Adrenal gland (tissue), 12 donors: ENCODE data around the gene TMEM63B. TPM values are rescaled to one million over a fixed set of nuclear protein-coding genes. Genes with fewer than 3 reads are reported as not detected.

Experiments
- DNase-seq, 7 donors: peaks; one replicate each; pipeline ENCODE4 v3.0.0-alpha.2; 2019 to 2020
- H3K27ac ChIP-seq, 5 donors: fragments of 200-600 bp; sonication (generic) in 4 of 5; 1 replicate in 3 of 5; 2 replicates in 2 of 5; pipeline versions ENCODE4 v1.5.1 to v1.8.0; 2016 to 2020; ENCODE audit warnings: mild to moderate bottlenecking in 1 of 5
- H3K27me3 ChIP-seq: fragments of 200-600 bp; 2 replicates; pipeline ENCODE4 v1.8.0; 2021
- H3K36me3 ChIP-seq, 2 donors: fragments of 200-600 bp; replicated peaks in 1 of 2; 1 replicate in 1 of 2; 2 replicates in 1 of 2; pipeline versions ENCODE4 v1.5.1 to v1.8.0; 2018 to 2022
- H3K4me1 ChIP-seq, 2 donors: fragments of 200-600 bp; replicated peaks in 1 of 2; 1 replicate in 1 of 2; 2 replicates in 1 of 2; pipeline versions ENCODE4 v1.5.1 to v1.8.0; 2018 to 2021
- H3K4me3 ChIP-seq, 4 donors: fragments of 200-600 bp; sonication (generic) in 3 of 4; one replicate each; pipeline ENCODE4 v1.5.1; 2016 to 2018
- H3K9me3 ChIP-seq, 3 donors: fragments of 200-600 bp; sonication (generic) in 1 of 3; replicated peaks in 1 of 3; 1 replicate in 2 of 3; 2 replicates in 1 of 3; pipeline versions ENCODE4 v1.5.1 to v1.8.0; 2016 to 2021
- POLR2A ChIP-seq, 2 donors: fragments of 450-650 bp; IDR thresholded peaks; one replicate each; pipeline ENCODE4 v1.6.1; 2017; ENCODE audit warnings: antibody characterized with exemption in 2 of 2, mild to moderate bottlenecking in 2 of 2, moderate library complexity in 1 of 2
- WGBS, 4 donors: extraction: QIAGEN DNeasy Blood & Tissue Kit in 2 of 4; methylation state at CpG; one replicate each; pipeline versions ENCODE4 v1.1.5 to v1.1.7; 2013 to 2017; 5-methylcytosine and 5-hydroxymethylcytosine counted together
- intact Hi-C, 2 donors: fragments of 100-400 bp; cut with DNase I; formaldehyde crosslinking; loops; one replicate each; pipeline versions ENCODE4 v1.14.1 to v1.15.0; 2022 to 2023
- polyA plus RNA-seq, 3 donors: library from polyadenylated mRNA; stranded (reverse); fragments of 200-250 nt in 2 of 3; fragments of 350-450 nt in 1 of 3; fragmentation: Illumina TruSeq in 1 of 3; extraction: RNeasy Lipid Tissue Mini Kit (QIAGEN cat#74804) in 1 of 3; gene quantifications; one replicate each; pipeline ENCODE4 v1.2.3, GENCODE V29; 2013 to 2014
- total RNA-seq, 9 donors: library from RNA; depleted of rRNA in 4 of 9; stranded (reverse); fragments of >200 nt in 4 of 9; fragments of 120-200 nt in 1 of 9; fragmentation: NEBNext Ultra II Directional in 1 of 9; extraction: Animal tissue kit (Norgen Biotek cat#: 25700) in 1 of 9; gene quantifications; one replicate each; pipeline versions ENCODE4 v1.1.0 to v1.2.4, GENCODE V29; 2013 to 2023
- TF ChIP-seq, protein P1 (sequence below), 6 experiments: fragments of 450-650 bp in 4 of 6; fragments of 200-600 bp in 2 of 6; sonication (generic) in 1 of 6; IDR thresholded peaks; 1 replicate in 5 of 6; 2 replicates in 1 of 6; pipeline versions ENCODE4 v1.5.1 to v1.8.0; 2016 to 2021; ENCODE audit warnings: antibody characterized with exemption in 6 of 6, mild to moderate bottlenecking in 2 of 6, moderate library complexity in 1 of 6
- donor health status: healthy with polysubstance abuse.
- donor health status: Bipolar disorder and iron deficiency.
- donor health status: DM: yes; HTN: yes; CAD: no.
- donor health status: DM: no; HTN: no; CAD: no.
- donor health status: DM: no; HTN: no; CAD: no.
- donor health status: DM: yes; HTN: yes; CAD: no.

TMEM63B gene
- total and polyA plus RNA-seq, 12 donors = 18.1 to 51.7 (median 36.4) TPM

GRCh38 chr6:44198684-44199083 is 71.3 kb downstream of the TMEM63B start:
- H3K36me3 ChIP-seq = no peaks in the 10 kb centered on the region
- H3K4me1 ChIP-seq = peaks cover 3 to 4% of the 10 kb centered on the region in 2 donors
- no peaks in the 10 kb centered on the region for H3K27me3 ChIP-seq
- TF ChIP-seq, protein P1, sequence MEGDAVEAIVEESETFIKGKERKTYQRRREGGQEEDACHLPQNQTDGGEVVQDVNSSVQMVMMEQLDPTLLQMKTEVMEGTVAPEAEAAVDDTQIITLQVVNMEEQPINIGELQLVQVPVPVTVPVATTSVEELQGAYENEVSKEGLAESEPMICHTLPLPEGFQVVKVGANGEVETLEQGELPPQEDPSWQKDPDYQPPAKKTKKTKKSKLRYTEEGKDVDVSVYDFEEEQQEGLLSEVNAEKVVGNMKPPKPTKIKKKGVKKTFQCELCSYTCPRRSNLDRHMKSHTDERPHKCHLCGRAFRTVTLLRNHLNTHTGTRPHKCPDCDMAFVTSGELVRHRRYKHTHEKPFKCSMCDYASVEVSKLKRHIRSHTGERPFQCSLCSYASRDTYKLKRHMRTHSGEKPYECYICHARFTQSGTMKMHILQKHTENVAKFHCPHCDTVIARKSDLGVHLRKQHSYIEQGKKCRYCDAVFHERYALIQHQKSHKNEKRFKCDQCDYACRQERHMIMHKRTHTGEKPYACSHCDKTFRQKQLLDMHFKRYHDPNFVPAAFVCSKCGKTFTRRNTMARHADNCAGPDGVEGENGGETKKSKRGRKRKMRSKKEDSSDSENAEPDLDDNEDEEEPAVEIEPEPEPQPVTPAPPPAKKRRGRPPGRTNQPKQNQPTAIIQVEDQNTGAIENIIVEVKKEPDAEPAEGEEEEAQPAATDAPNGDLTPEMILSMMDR (IDR thresholded peaks at IDR 0.05) = no peak
- no peak for DNase-seq
- intact Hi-C loops = no loop called here
- WGBS, 4 donors = 77 to 85% (median 81%) methylated on average over 3 of the region's 3 CpGs
- no peaks in the 10 kb centered on the region for H3K9me3 ChIP-seq
- no peak overlapping the region for H3K4me3 ChIP-seq
- H3K27ac ChIP-seq = no peak overlapping the region

- Histone ChIP-seq H3K9me3 (no peaks in the 10 kb centered on the region), H3K4me3 (no peak overlapping the region), H3K27ac (no peak overlapping the region), H3K27me3 (no peaks in the 10 kb centered on the region), H3K4me1 (peaks cover 3 to 4% of the 10 kb centered on the region in 2 donors), H3K36me3 (no peaks in the 10 kb centered on the region)
- WGBS, 4 donors = 50 to 67% (median 59%) methylated on average over 4 of the region's 4 CpGs
- TF ChIP-seq, protein P1 (IDR thresholded peaks at IDR 0.05) = no peak
- no peak for TF ChIP-seq POLR2A (IDR thresholded peaks at IDR 0.05)
- DNase-seq = peak in 4 of 7 donors; percentile 49 to 72 (median 60)
- intact Hi-C loops = no loop called here
Measured at GRCh38 chr6:44199883-44200282, 72.5 kb downstream of the TMEM63B start.

GRCh38 chr6:44201200-44201599 is 73.8 kb downstream of the TMEM63B start:
- Histone ChIP-seq H3K36me3 (no peaks in the 10 kb centered on the region), H3K27ac (peak overlapping the region in 1 of 5 donors; percentile 44), H3K9me3 (no peaks in the 10 kb centered on the region), H3K4me1 (peaks cover 3 to 4% of the 10 kb centered on the region in 2 donors), H3K27me3 (no peaks in the 10 kb centered on the region), H3K4me3 (no peak overlapping the region)
- no peak for TF ChIP-seq POLR2A (IDR thresholded peaks at IDR 0.05)
- TF ChIP-seq, protein P1 (IDR thresholded peaks at IDR 0.05) = no peak
- intact Hi-C loops = no loop called here
- WGBS, 4 donors = 90 to 100% (median 94%) methylated on average over 2 to 3 of the region's 3 CpGs
- DNase-seq = no peak

DNA sequence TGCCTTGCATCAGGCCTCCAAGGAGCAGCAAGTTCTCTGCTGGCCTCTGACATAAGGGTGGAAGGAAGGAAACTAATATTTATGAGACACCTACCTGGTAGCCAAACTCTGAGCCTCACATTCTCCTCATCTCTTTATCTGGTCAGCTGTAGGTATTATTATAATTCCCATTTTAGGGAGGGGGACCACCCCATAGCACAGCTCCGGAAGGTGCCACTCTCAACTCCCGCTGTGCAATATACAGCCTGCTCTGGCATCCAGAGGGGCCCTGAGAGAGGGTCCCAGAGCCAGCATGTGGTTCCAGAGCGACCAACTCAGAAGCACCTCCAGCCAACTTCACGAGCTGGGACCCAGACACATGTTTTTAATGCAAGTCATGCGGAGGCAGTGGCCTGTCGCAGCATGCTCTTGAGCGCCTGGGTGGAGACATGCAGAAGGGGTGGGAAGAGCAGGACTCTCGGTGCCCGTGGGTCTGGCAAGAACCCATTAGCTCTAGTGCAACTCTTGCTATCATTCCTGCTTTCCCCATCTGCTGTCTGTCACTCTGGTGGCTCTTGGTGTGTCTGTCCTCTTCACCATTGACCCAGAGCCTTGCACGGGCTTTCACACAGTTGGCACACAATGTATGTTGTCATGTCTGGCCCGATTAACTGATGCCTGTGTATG is 74.4 kb downstream of the TMEM63B start:
- no peaks in the 10 kb centered on the region for H3K9me3 ChIP-seq
- H3K27ac ChIP-seq = peak overlapping the region in 1 of 5 donors; percentile 44
- intact Hi-C loops = no loop called here
- peaks cover 3 to 4% of the 10 kb centered on the region in 2 donors for H3K4me1 ChIP-seq
- no peaks in the 10 kb centered on the region for H3K27me3 ChIP-seq
- TF ChIP-seq POLR2A (IDR thresholded peaks at IDR 0.05) = no peak
- TF ChIP-seq, protein P1 (IDR thresholded peaks at IDR 0.05) = no peak
- H3K4me3 ChIP-seq = no peak overlapping the region
- 80 to 92% (median 86%) methylated on average over 5 to 11 of the region's 11 CpGs for WGBS, 4 donors
- DNase-seq = no peak
- no peaks in the 10 kb centered on the region for H3K36me3 ChIP-seq
